PC-3 (cell line): ENCODE measurements around the gene CRYBA1.

ENCODE experiments used
- CTCF ChIP-seq: fragments of 300-600 bp; sonication (generic); conservative IDR thresholded peaks from 2 replicates; pipeline ENCODE4 v1.5.1; 2017; ENCODE audit warnings: antibody characterized with exemption, low read depth, mild to moderate bottlenecking, low read length
- EZH2 ChIP-seq: fragments of 300-600 bp; sonication (generic); IDR thresholded peaks from one replicate; pipeline ENCODE4 v1.6.1; 2017; ENCODE audit warnings: antibody characterized with exemption, mild to moderate bottlenecking, low read length; ENCODE audit not compliant: unreplicated experiment
- EZH2phosphoT487 ChIP-seq: fragments of 300-600 bp; sonication (generic); IDR thresholded peaks from 2 replicates; pipeline ENCODE4 v1.6.1; 2018; ENCODE audit warnings: mild to moderate bottlenecking, antibody characterized with exemption, low read length, borderline replicate concordance

- TF ChIP-seq CTCF, result no peak
- no peak for TF ChIP-seq EZH2
- no peak for TF ChIP-seq EZH2phosphoT487
Measured at GRCh38 chr17:29216181-29216580, 30.5 kb upstream of the CRYBA1 start.
